Astrocyte of the cerebellum (primary cell): ENCODE data around the gene CACTIN.

Experiments used
- DNase-seq: peaks from one replicate; pipeline ENCODE4 v3.0.0-alpha.2; 2011; ENCODE audit warnings: low read depth
- H3K4me3 ChIP-seq: 2 replicates; pipeline ENCODE4 v1.5.1; 2011; ENCODE audit warnings: mild to moderate bottlenecking, low read depth, low read length, moderate library complexity
- CTCF ChIP-seq: IDR thresholded peaks from 2 replicates; pipeline ENCODE4 v1.5.1; 2012; ENCODE audit warnings: low read length, low read depth, moderate library complexity, mild to moderate bottlenecking; ENCODE audit errors: missing control alignments
- in situ Hi-C: cut with HindIII; loops from 2 replicates; pipeline ENCODE4 v1.10.0; 2017; ENCODE audit warnings: low sequenced_read_pairs

The CACTIN gene

GRCh38 chr19:3661284-3662238 is 35.0 kb upstream of the CACTIN start:
- no peak for TF ChIP-seq CTCF
- in situ Hi-C loops: no loop called here
- no peak for DNase-seq
- no peak overlapping the region for H3K4me3 ChIP-seq

GRCh38 chr19:3660493-3661219 is 34.1 kb upstream of the CACTIN start:
- in situ Hi-C loops: no loop called here
- no peak for DNase-seq
- H3K4me3 ChIP-seq: no peak overlapping the region
- no peak for TF ChIP-seq CTCF

- TF ChIP-seq CTCF: no peak
- no peak for DNase-seq
- H3K4me3 ChIP-seq: no peak overlapping the region
- in situ Hi-C loops: no loop called here
These were observed 33.1 kb upstream of the CACTIN start for GRCh38 chr19:3659746-3660112.

GRCh38 chr19:3658870-3659745 is 32.5 kb upstream of the CACTIN start:
- no peak for DNase-seq
- in situ Hi-C loops: no loop called here
- no peak for TF ChIP-seq CTCF
- no peak overlapping the region for H3K4me3 ChIP-seq

- no peak overlapping the region for H3K4me3 ChIP-seq
- in situ Hi-C loops: no loop called here
- DNase-seq: no peak
- no peak for TF ChIP-seq CTCF
These were observed 31.6 kb upstream of the CACTIN start for GRCh38 chr19:3658004-3658869.

GRCh38 chr19:3657395-3657769 is 30.8 kb upstream of the CACTIN start:
- H3K4me3 ChIP-seq: no peak overlapping the region
- no peak for DNase-seq
- no peak for TF ChIP-seq CTCF
- in situ Hi-C loops: no loop called here
